Nephron (organoid): ENCODE data around the gene GRIK2.

ENCODE experiments used
- H3K27ac Mint-ChIP-seq, 3 experiments: 2 replicates each; pipeline ENCODE4 v1.8.0; 2020; ENCODE audit warnings: mixed read lengths in 3 of 3, mild to moderate bottlenecking in 2 of 3, moderate library complexity in 1 of 3
- H3K27me3 Mint-ChIP-seq: 2 replicates; pipeline ENCODE4 v1.8.0; 2021; ENCODE audit warnings: low read depth, mild to moderate bottlenecking, moderate library complexity, mixed read lengths
- H3K36me3 Mint-ChIP-seq: 2 replicates; pipeline ENCODE4 v1.8.0; 2020; ENCODE audit warnings: low read depth, mixed read lengths
- H3K4me1 Mint-ChIP-seq: 2 replicates; pipeline ENCODE4 v1.8.0; 2020; ENCODE audit warnings: mixed read lengths
- H3K4me3 Mint-ChIP-seq, 3 experiments: 2 replicates each; pipeline ENCODE4 v1.8.0; 2020; ENCODE audit warnings: mild to moderate bottlenecking in 3 of 3, mixed read lengths in 3 of 3, moderate library complexity in 2 of 3
- H3K9me3 Mint-ChIP-seq: 2 replicates; pipeline ENCODE4 v1.8.0; 2020; ENCODE audit warnings: mixed read lengths
- CTCF ChIP-seq, 3 experiments: fragments of 200-600 bp; sonication (generic); IDR thresholded peaks; one replicate each; pipeline ENCODE4 v1.5.0; 2021; ENCODE audit warnings: antibody characterized with exemption in 3 of 3; ENCODE audit not compliant: unreplicated experiment in 3 of 3

The GRIK2 gene

GRCh38 chr6:102028176-102028575 is 634.7 kb downstream of the GRIK2 start:
- H3K4me3 Mint-ChIP-seq = no peak overlapping the region
- H3K9me3 Mint-ChIP-seq = no peaks in the 10 kb centered on the region
- no peak overlapping the region for H3K27ac Mint-ChIP-seq
- TF ChIP-seq CTCF (IDR thresholded peaks at IDR 0.05; ENCODE audit: unreplicated experiment in 3 of 3) = no peak
- H3K4me1 Mint-ChIP-seq = no peaks in the 10 kb centered on the region
- H3K27me3 Mint-ChIP-seq = no peaks in the 10 kb centered on the region
- H3K36me3 Mint-ChIP-seq = no peaks in the 10 kb centered on the region

- no peak for TF ChIP-seq CTCF (IDR thresholded peaks at IDR 0.05; ENCODE audit: unreplicated experiment in 3 of 3)
- Mint-ChIP-seq H3K36me3 (no peaks in the 10 kb centered on the region), H3K4me1 (no peaks in the 10 kb centered on the region), H3K4me3 (peak overlapping the region in 2 of 3 experiments; percentile 29 to 55), H3K27ac (peak overlapping the region in 1 of 3 experiments; percentile 22), H3K9me3 (no peaks in the 10 kb centered on the region), H3K27me3 (no peaks in the 10 kb centered on the region)
Measured at GRCh38 chr6:102038964-102039363, 645.5 kb downstream of the GRIK2 start.

DNA sequence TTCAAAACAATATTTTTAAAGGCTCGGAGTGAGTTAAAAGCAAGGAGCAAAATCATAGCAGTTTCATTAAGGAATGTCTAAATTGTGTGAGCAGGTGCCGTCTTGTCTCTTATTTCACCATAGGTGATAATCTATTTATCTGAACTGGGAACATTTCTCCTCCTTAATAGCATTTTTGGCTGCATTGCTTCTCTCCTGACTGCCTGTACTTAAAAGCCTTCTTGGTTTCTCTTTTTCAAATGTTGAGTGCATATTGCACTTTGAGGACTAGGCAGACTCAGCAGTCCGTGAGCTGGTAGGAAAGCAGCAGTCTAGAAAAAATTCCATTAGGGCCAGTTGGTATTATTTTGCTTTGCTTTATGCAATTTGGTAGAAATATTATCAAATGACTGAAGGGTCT is 645.9 kb downstream of the GRIK2 start:
- Mint-ChIP-seq H3K36me3 (no peaks in the 10 kb centered on the region), H3K9me3 (no peaks in the 10 kb centered on the region), H3K4me1 (no peaks in the 10 kb centered on the region), H3K4me3 (peak overlapping the region in 2 of 3 experiments; percentile 29 to 55), H3K27me3 (no peaks in the 10 kb centered on the region), H3K27ac (peak overlapping the region; percentile 8 to 37 (median 22))
- TF ChIP-seq CTCF (IDR thresholded peaks at IDR 0.05; ENCODE audit: unreplicated experiment in 3 of 3) = no peak

DNA sequence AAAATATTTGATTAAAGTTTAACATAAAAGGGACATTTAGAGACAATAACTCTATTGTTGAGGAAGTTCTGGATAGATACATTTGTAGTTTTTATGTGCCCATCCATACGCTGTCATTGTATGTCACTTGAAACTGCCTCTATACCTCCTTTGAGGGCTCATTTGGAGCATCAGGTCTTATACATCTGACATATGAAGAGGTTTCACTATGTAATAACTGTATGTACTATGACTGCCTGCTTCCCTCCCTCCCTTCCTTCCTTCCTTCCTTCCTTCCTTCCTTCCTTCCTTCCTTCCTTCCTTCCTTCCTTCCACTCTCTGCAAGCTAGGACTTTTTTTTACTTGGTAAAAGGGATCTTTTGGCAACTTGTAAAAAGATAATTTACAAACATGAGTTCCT is 657.5 kb downstream of the GRIK2 start:
- H3K27me3 Mint-ChIP-seq = no peaks in the 10 kb centered on the region
- no peaks in the 10 kb centered on the region for H3K4me1 Mint-ChIP-seq
- peaks cover 4% of the 10 kb centered on the region for H3K36me3 Mint-ChIP-seq
- no peak overlapping the region for H3K27ac Mint-ChIP-seq
- peaks cover 6% of the 10 kb centered on the region for H3K9me3 Mint-ChIP-seq
- no peak for TF ChIP-seq CTCF (IDR thresholded peaks at IDR 0.05; ENCODE audit: unreplicated experiment in 3 of 3)
- no peak overlapping the region for H3K4me3 Mint-ChIP-seq

DNA sequence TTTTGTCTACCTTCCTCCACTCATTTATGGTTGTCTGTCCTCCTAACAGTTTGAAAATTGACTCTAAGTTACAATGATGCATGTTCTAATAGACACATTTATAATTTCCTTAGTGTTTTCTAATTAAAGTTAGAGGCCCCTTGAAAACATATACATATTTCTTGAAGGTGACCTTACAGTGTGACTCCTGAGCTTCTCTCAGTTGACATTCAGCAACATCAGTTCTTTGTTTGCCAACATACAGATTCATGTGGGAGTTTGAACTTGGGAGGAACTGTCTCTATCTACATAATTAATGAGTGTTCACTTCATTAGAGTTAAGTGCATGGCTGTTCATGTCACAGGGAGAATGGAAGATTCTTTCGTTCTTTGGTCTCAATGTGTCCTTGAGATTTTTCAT is 658.2 kb downstream of the GRIK2 start:
- H3K9me3 Mint-ChIP-seq = peaks cover 5% of the 10 kb centered on the region
- H3K27ac Mint-ChIP-seq = no peak overlapping the region
- no peaks in the 10 kb centered on the region for H3K4me1 Mint-ChIP-seq
- H3K36me3 Mint-ChIP-seq = peaks cover 4% of the 10 kb centered on the region
- no peaks in the 10 kb centered on the region for H3K27me3 Mint-ChIP-seq
- TF ChIP-seq CTCF (IDR thresholded peaks at IDR 0.05; ENCODE audit: unreplicated experiment in 3 of 3) = no peak
- no peak overlapping the region for H3K4me3 Mint-ChIP-seq

- TF ChIP-seq CTCF (IDR thresholded peaks at IDR 0.05; ENCODE audit: unreplicated experiment in 3 of 3) = no peak
- Mint-ChIP-seq H3K4me1 (no peaks in the 10 kb centered on the region), H3K9me3 (no peaks in the 10 kb centered on the region), H3K27ac (no peak overlapping the region), H3K4me3 (no peak overlapping the region), H3K36me3 (no peaks in the 10 kb centered on the region), H3K27me3 (no peaks in the 10 kb centered on the region)
Measured at GRCh38 chr6:102064142-102064541, 670.6 kb downstream of the GRIK2 start.
